Measurements from ENCODE around the gene DPYSL5.

DNA sequence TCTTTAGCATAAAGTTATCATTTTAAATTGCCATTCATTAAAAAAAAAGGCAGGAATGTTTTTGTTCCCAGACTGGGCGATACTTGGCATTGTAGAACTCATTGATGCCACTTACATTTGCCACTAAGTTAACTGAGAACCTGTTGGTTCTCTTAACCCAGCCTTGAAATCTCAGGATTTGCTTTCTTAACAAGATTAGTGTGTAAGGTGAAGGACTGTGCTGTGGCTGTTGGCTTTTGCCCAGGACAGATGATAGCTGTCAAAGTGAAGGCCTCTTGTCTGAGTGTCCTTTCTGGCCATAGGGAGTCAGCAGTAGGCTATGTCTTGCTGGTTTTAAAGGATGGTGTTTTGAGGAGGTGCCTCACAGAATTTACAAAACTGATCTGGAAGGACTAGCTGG, 2.6 kb downstream of the DPYSL5 start:
- TF ChIP-seq, protein P1, sequence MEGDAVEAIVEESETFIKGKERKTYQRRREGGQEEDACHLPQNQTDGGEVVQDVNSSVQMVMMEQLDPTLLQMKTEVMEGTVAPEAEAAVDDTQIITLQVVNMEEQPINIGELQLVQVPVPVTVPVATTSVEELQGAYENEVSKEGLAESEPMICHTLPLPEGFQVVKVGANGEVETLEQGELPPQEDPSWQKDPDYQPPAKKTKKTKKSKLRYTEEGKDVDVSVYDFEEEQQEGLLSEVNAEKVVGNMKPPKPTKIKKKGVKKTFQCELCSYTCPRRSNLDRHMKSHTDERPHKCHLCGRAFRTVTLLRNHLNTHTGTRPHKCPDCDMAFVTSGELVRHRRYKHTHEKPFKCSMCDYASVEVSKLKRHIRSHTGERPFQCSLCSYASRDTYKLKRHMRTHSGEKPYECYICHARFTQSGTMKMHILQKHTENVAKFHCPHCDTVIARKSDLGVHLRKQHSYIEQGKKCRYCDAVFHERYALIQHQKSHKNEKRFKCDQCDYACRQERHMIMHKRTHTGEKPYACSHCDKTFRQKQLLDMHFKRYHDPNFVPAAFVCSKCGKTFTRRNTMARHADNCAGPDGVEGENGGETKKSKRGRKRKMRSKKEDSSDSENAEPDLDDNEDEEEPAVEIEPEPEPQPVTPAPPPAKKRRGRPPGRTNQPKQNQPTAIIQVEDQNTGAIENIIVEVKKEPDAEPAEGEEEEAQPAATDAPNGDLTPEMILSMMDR (conservative IDR thresholded peaks at IDR 0.05; ENCODE audit: low read length), result no peak
- no peak for TF ChIP-seq EZH2phosphoT487 (IDR thresholded peaks at IDR 0.05; ENCODE audit: borderline replicate concordance)
